ENCODE measurements around the gene DPP10.
A peak's percentile ranks its signal among the peaks of the same experiment; 100 is the strongest.

DPP10 gene

DNA sequence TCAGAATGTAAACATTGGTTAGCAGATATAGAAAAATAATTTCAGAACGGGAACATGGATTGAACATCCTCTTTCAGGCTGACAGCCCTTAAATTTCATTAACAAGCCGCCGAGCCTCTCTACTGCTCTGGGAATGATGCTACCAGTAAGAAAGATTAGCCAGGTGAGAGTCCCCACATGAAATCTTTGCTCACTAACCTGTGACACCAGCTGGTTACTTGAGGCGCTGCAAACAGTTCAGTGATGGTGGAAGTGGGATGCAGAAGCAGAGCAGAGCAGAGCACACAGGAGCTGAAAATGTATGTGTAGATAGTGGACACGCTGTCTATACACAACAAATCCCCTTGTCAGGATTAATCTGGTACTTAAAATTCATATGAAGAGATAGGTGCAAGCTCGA is 721.1 kb downstream of the DPP10 start:
- no peak for DNase-seq

- peak; percentile 62 for DNase-seq
These were observed 723.2 kb downstream of the DPP10 start for GRCh38 chr2:115165529-115166109.

GRCh38 chr2:115168457-115168856 is 726.0 kb downstream of the DPP10 start:
- DNase-seq = no peak

GRCh38 chr2:115169814-115170213 is 727.4 kb downstream of the DPP10 start:
- no peak for DNase-seq

DNA sequence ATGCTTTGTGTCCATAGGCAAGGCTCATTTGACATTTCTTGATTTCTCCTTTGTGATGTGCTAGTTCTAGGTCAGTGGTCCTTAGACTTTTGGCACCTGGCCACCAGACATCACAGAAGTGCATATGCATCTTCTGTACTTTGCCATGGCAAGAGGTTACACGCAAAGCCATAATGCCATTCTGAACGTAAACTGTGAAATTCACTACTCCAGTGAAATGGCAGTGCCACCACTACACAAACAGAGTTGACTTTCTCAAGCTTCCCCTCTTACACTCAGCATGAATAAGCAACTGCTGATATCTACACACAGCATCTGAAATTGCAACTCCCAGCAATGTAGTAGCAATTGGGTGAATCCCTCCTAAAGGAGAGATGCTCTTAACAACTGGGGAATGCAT is 729.3 kb downstream of the DPP10 start:
- no peak for DNase-seq

GRCh38 chr2:115174651-115175050 is 732.2 kb downstream of the DPP10 start:
- no peak for DNase-seq

DNA sequence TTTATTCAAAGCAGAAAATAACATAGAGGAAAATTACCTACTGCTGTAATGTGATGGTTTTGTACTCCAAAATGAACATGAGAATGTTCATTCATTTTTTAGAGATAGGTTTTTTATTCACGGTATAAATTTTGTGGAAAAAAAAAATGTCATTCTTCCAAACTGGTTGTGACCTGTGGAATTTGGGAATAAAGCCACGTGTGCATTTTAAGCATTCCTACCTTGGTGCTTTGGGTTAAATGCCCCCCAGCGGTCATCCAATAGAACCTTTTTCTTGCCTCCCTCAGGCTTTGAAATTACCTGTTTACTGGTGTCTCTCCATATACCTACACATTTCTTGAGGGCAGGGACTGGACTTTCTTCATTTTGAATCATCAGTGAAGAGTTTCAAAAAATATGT is 740.7 kb downstream of the DPP10 start:
- no peak for DNase-seq

- DNase-seq = no peak
These were observed 748.0 kb downstream of the DPP10 start for GRCh38 chr2:115190459-115190858.

DNA sequence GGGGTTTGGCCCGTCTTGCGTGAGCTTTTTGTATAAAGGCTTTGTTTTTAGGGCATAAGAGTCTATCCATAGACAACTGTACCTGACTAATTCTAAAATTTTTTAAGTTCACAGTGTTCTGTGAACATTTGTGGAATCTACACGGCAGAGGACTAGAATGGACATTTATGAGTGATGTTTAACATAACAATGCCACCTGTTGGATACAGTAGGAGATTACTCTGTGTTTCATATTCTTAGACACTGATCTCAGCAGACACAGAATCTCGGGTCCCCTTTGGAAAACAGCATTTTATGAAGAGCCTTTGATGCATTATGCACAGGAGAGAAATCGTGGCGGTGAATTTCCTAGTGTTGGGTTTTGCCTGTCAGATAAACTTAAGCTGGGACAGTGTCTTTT is 752.2 kb downstream of the DPP10 start:
- no peak for DNase-seq

GRCh38 chr2:115196587-115196986 is 754.1 kb downstream of the DPP10 start:
- DNase-seq = no peak

DNA sequence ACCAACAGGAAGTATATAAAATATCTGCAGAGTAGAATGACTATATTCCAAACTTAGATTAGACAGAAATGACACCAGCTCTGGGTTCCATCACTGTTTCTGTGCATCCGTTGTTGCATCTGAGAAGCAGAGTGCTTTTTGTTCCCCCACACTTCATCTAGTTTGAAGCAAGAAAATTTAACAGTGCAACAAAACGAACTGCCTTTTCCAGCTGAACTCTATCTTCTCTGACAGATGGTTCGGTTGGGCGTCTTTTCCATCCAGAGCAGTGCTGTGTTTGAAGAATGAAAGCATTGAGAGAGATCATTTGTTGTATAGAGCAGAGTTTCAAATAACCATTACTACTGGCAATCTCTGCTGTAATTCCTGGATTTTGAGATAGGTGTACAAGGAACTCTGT is 757.5 kb downstream of the DPP10 start:
- peak; percentile 14 for DNase-seq

DNA sequence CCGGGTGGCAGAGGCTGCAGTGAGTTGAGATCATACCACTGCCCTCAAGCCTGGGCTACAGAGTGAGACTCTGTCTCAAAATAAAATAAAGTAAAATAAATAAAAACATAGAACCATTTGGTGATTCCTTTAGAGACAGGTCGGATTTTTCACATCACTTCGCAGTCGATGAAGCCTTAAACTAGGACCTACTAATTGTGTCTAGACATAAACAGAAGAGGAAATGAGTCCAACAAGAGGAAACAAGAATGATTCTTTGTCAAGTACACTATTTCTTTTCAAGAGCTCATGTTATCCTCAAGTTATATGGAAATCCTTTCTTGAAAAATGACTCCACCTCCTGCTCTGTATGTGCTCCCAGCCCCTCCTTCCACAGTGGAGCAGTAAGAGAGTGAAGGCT is 758.9 kb downstream of the DPP10 start:
- DNase-seq = no peak

- no peak for DNase-seq
These were observed 766.2 kb downstream of the DPP10 start for GRCh38 chr2:115208493-115209164.

DNA sequence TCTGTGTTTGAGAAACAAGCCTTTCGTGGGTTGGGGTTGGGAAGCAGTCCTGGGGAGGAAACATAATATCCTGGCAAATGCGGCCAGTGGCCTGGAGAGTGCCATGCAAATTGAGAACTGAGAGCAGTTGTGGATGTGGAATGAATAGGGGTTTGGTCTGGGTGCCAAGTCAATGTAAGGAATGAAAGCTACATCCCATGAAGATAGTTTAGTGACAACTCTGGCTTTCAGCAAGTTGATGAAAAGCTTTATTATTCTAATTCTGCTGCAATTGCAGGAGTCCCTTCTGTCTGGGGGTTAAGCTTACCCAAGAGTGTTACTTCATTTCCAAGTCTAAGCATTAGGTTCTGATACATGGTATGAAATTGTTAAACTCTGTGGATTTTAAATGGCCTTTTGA is 771.6 kb downstream of the DPP10 start:
- no peak for DNase-seq

GRCh38 chr2:115219296-115219695 is 776.9 kb downstream of the DPP10 start:
- DNase-seq = no peak

- DNase-seq = no peak
These were observed 791.7 kb downstream of the DPP10 start for GRCh38 chr2:115234186-115234585.

GRCh38 chr2:115234737-115235136 is 792.3 kb downstream of the DPP10 start:
- no peak for DNase-seq

- DNase-seq = no peak
These were observed 805.6 kb downstream of the DPP10 start for GRCh38 chr2:115248066-115248465.

GRCh38 chr2:115277366-115277765 is 834.9 kb downstream of the DPP10 start:
- no peak for DNase-seq

- no peak for DNase-seq
These were observed 843.0 kb downstream of the DPP10 start for GRCh38 chr2:115285416-115285815.

DNA sequence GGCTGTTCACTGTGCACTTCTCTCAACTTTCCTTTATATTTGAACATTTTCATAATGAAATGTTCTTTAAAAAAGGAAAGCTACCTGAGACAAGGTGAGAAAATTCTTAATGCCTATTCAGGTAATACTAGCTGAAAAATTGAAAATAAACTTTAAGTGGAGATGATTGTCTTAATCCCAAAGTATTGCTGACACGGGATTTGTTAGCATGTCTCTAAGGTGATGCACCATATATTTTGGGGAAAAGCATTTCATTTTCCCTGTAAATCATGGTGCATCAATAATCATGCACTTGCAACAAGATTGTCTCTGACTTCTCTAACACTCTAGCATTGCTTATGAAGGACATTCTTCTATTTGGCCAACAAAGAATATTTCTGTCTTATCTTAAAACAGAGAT is 848.0 kb downstream of the DPP10 start:
- DNase-seq = no peak

- no peak for DNase-seq
These were observed 850.3 kb downstream of the DPP10 start for GRCh38 chr2:115292742-115293141.

- no peak for DNase-seq
These were observed 852.6 kb downstream of the DPP10 start for GRCh38 chr2:115294999-115295398.

DNA sequence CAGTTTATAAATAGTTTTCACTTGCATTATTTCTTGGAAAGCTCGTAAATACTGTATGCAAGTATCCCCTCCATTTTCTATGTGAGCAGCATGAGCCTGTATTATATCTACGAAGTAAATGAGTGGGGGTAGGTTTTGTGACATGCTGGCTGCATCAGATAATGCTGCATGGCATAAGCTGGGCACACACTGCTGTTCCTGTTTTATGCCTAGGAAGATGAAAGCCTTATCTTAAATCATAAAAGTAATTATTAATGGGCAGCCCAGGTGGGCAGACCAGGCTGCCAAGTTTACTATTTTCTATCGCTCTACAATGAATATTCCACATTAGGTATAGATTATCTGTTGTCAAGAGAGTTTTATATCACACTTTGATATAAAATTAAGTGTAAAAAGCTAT is 854.6 kb downstream of the DPP10 start:
- DNase-seq = no peak

- DNase-seq = no peak
These were observed 856.8 kb downstream of the DPP10 start for GRCh38 chr2:115299199-115299598.

All from NCI-H1694 (cell line).